Epithelial cell of proximal tubule (primary cell): ENCODE measurements around the gene ZFYVE19. TPM values are rescaled to one million over a fixed set of nuclear protein-coding genes. Genes with fewer than 3 reads are reported as not detected.

Experiments
- DNase-seq: peaks from one replicate; pipeline ENCODE4 v3.0.0-alpha.2; 2011; ENCODE audit warnings: low read depth
- H3K4me3 ChIP-seq: 2 replicates; pipeline ENCODE4 v1.5.1; 2011; ENCODE audit warnings: low read depth, mild to moderate bottlenecking, low read length
- CTCF ChIP-seq: conservative IDR thresholded peaks from 2 replicates; pipeline ENCODE4 v1.5.1; 2012; ENCODE audit warnings: low read depth, mild to moderate bottlenecking, low read length
- total RNA-seq: library from RNA; depleted of rRNA; stranded (reverse); fragments of >200 nt; gene quantifications from 2 replicates; pipeline ENCODE4 v1.2.3, GENCODE V29; 2015

Gene ZFYVE19
- total RNA-seq, 1 donor from 2014 or later = 34.8 TPM

- no peak for TF ChIP-seq CTCF
- H3K4me3 ChIP-seq = no peak overlapping the region
- DNase-seq = no peak
These were observed 3.8 kb upstream of the ZFYVE19 start for GRCh38 chr15:40803076-40803475.

GRCh38 chr15:40803688-40804087 lies 3.2 kb upstream of the ZFYVE19 start:
- H3K4me3 ChIP-seq = no peak overlapping the region
- no peak for DNase-seq
- peak; percentile 18 for TF ChIP-seq CTCF

DNA sequence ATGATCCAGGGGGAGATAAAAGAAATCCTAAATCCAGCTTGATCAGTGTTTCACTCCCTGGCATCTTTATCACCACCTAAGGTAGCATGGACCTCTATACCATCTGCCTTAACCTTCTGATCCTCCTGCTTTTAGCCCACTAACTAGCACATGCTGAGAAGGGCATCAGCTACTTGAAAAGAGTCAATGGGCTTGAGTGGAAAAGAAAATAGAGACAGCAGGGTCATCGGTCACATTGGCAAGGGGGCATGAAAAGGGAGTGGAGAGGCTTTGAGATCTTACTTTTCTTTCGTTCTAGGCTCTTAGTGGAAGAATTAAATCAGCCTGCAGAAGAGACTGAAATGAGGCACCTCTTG lies 239 bp upstream of the ZFYVE19 start:
- peak overlapping the region; percentile 94 for H3K4me3 ChIP-seq
- DNase-seq = no peak
- no peak for TF ChIP-seq CTCF

- no peak for DNase-seq
- peak overlapping the region; percentile 94 for H3K4me3 ChIP-seq
- TF ChIP-seq CTCF = no peak
These were observed 1.1 kb downstream of the ZFYVE19 start for GRCh38 chr15:40807888-40808461.

GRCh38 chr15:40808861-40809450 lies 2.1 kb downstream of the ZFYVE19 start:
- peak overlapping the region; percentile 94 for H3K4me3 ChIP-seq
- no peak for DNase-seq
- TF ChIP-seq CTCF = no peak

DNA sequence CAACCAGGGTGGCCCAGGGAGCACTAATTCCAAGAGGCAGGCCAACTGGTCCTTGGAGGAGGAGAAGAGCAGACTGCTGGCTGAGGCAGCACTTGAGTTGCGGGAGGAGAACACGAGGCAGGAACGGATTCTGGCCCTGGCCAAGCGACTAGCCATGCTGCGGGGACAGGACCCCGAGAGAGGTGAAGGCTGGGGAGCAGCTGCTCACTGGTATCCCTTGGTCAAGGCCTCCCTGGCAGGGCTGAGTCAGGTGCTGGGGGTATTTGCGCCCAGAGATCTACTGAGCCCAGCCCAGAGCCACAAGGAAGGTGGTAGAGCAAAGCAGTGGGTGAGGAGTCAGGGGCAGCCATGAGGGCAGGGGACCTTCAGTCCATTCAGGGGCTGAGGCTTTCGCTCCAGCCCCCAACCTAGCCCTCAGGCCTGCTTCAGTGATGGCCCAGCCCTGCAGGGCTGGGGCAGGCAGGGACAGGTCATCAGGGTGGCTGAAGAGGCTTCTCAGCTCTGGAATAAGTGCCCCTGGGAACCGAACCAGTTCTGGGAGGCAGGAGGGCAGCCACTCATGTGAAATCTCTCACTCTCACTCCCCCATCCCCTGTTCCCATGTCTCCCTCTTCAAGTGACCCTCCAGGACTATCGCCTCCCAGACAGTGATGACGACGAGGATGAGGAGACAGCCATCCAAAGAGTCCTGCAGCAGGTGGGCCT lies 6.0 kb downstream of the ZFYVE19 start:
- H3K4me3 ChIP-seq = no peak overlapping the region
- no peak for DNase-seq
- no peak for TF ChIP-seq CTCF
